HG03378 (cell line): ENCODE measurements around the gene EEFSEC.

Source experiments
- ATAC-seq: cut with Tn5 transposase; IDR thresholded peaks from one replicate; pipeline ENCODE4 v1.9.1; 2021; ENCODE audit warnings: mild to moderate bottlenecking, moderate library complexity; ENCODE audit not compliant: unreplicated experiment

EEFSEC gene

DNA sequence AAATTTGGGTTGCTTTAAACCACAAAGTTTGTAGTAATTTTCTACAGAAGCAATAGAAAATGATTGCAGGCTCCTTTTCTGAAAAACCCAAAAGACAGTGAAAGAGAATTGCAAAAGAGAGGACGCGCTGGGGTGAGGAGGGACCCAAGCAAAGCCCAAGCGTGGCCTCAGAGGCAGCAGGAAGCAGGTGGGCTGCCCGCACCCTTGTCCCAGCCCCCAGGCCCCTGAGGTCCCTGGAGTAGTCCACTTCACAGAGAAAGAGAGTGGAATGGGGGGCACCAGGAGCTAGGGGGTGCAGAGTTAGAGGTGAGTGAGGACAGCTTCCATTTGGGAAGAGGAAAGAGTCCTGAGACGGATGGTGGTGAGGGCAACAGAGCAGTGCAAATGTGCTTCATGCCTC, 301.8 kb downstream of the EEFSEC start:
- ATAC-seq = no peak

- no peak for ATAC-seq
These were observed 302.8 kb downstream of the EEFSEC start for GRCh38 chr3:128455786-128456748.

DNA sequence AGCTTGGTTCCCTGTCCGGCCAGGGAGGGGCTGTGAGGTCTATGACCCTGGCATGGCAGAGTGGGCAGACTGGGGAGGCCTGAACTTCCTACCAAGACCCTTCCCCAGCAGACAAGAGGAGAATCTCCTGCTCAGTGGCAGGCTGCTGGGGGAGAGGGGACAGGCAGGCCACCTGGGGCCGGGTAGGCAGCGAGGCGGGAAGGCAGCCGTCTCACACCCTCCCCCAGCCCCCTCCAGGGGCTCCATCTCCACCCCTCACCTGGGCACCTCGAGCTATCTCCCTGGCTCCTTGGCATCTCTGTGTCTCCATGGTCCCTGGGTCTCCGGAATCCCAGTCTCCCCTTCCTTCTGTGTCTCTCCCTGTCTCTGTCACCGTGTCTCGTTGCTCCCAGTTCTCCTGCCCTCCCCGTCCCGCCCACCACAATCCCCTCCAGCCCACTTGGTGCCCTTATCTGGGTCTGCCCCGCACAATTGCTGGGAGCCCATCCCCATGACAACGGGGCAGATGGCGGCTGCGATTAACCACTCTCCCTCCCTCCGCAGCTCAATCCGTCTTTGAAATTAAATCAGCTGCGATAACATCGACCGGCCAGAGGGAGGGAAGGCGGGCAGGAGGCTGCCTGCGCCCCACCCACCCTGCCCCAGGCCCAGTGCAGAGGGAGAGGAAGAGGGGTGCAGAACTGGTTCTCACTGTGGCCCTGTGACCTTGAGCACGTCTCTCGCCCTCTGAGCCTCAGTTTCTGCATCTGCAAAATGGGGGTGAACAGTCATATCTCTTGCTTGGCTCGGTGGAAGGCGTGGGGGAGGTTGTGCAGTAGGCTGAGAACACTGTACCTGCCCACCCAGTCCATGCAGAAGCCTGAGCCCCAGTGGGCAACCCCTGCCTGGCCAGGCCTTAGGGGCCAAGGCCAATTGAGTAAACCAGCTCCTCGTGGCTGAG, 303.8 kb downstream of the EEFSEC start:
- ATAC-seq = no peak

DNA sequence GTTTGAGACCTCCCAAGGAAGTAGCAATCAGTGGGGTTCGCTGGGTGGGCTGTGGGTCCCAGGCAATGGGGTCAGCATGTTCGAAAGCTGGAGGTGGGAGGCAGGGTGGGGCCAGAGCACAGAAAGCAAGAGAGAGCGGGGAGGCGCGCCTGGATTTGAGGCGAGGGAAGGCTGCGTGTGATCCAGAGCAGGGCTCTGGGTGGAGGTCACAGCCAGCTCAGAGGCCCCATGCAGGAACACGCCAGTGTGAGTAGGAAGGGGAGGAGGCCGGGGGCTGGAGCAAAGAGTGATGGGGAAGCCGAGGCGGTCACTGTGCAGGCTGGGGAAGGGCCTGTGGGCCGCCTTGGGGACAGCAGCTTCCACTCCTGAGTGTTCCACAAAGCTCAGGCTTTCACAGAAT, 304.7 kb downstream of the EEFSEC start:
- ATAC-seq = no peak
